ENCODE results near the gene ALS2CL.
A peak's percentile ranks its signal among the peaks of the same experiment; 100 is the strongest.

The ALS2CL gene

DNA sequence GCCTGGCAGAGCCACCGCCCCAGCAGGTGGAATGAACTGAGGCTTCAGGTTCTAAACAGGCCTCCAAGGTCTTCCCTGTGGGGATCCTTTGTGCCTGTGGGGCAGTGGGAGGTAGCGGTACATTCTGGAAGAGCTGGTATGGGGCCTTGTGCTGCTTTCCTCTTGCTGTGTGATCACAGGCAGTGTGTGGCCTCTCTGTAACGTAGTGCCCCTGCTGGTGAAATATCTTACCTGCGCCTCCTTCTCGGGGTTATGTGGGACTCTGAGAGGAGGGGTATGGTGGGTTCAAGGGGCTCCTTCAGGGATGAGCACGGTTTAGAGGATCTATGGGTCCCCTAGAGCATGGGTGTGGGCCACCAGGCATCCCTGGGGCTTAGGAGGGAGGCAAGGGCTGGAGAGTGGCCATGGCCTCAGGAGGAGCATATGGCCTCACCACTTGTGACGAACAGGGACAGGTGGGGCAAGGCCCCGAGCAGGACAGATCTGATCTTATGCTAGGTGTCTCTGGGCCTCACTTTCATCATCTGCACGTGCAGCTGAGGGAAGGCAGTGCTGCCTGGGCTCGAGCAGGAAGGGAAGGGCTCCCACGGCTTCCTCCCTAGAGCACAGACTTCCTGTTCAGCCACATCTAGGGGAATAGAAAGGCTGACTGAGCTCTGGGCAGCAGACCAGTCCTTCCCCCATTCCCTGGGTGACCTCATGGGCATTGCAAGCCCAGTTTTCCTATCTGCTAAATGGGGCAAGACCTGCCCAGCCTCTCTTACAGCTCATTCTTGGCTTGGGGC lies 1.9 kb upstream of the ALS2CL start:
- no peaks in the 10 kb centered on the region for H3K36me3 ChIP-seq (ENCODE audit: control insufficient read depth in 1 of 2, insufficient read depth in 2 of 2, low read depth in 1 of 2, low read length in 2 of 2)
- H3K79me1 ChIP-seq (replicated peaks; ENCODE audit: low read length, poor library complexity, severe bottlenecking): no peaks in the 10 kb centered on the region
- H3K9me3 ChIP-seq (ENCODE audit: control insufficient read depth, low read length): no peaks in the 10 kb centered on the region
- peaks cover 11 to 22% of the 10 kb centered on the region in 2 experiments for H3K27me3 ChIP-seq (ENCODE audit: control insufficient read depth in 1 of 2, insufficient read depth in 1 of 2, low read length in 2 of 2)
- DNase-seq: no peak
- H4K91ac ChIP-seq (ENCODE audit: low read length): no peak overlapping the region
- no peak overlapping the region for H3K4ac ChIP-seq (ENCODE audit: low read depth in 1 of 2, low read length in 2 of 2)
- H3K4me3 ChIP-seq (ENCODE audit: insufficient read depth in 1 of 2, low read depth in 1 of 2, low read length in 2 of 2): no peak overlapping the region
- H2BK5ac ChIP-seq (ENCODE audit: low read depth, low read length, poor library complexity, severe bottlenecking): no peak overlapping the region
- H2BK120ac ChIP-seq (ENCODE audit: low read depth, low read length): no peak overlapping the region
- peaks cover 33% of the 10 kb centered on the region for H3K4me1 ChIP-seq (ENCODE audit: control insufficient read depth, insufficient read depth, low read depth, low read length)
- no peak overlapping the region for H3K9ac ChIP-seq (ENCODE audit: low read length)
- WGBS: 68% methylated on average over 11 of the region's 11 CpGs
- no peak overlapping the region for H3K18ac ChIP-seq (ENCODE audit: low read depth in 1 of 2, low read length in 2 of 2)
- H3K27ac ChIP-seq (ENCODE audit: low read length, poor library complexity, severe bottlenecking): no peak overlapping the region
- no peak overlapping the region for H3K23ac ChIP-seq (ENCODE audit: low read length in 2 of 2)
- no peak overlapping the region for H2BK12ac ChIP-seq (ENCODE audit: low read length in 2 of 2)
- no peak overlapping the region for H2BK15ac ChIP-seq (ENCODE audit: low read depth, poor library complexity, severe bottlenecking)
- H3K14ac ChIP-seq (ENCODE audit: low read length in 2 of 2): no peak overlapping the region
- no peak overlapping the region for H3K4me2 ChIP-seq (ENCODE audit: low read length, poor library complexity, severe bottlenecking)
- H4K8ac ChIP-seq (ENCODE audit: low read length): no peak overlapping the region
- no peak overlapping the region for H2AFZ ChIP-seq (ENCODE audit: low read depth, low read length)
- no peak overlapping the region for H2AK5ac ChIP-seq (ENCODE audit: low read length, severe bottlenecking)

DNA sequence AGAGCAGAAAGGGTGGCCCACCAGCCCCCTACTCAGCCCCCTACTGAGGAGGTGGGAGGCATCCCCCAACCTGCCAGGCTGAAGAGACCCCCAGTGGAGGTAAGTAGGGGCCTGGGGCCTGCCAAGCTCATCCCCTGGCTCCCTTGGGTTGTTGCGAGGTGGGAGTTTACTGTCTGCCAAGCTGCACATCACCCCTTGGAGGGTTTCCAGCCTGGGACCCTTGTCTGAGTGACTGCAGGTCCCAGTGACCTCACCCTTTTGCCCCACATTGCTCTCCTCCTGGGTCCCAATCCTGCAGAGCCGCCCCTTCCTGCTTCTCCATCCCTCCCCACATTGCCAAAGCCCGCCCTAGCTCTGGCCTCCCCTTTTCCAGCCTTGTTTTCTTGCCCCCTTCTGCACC lies 1.0 kb upstream of the ALS2CL start:
- Histone ChIP-seq H3K23ac (ENCODE audit: low read length in 2 of 2) (no peak overlapping the region), H2BK12ac (ENCODE audit: low read length in 2 of 2) (no peak overlapping the region), H3K36me3 (ENCODE audit: control insufficient read depth in 1 of 2, insufficient read depth in 2 of 2, low read depth in 1 of 2, low read length in 2 of 2) (no peaks in the 10 kb centered on the region), H3K4me1 (ENCODE audit: control insufficient read depth, insufficient read depth, low read depth, low read length) (peaks cover 33% of the 10 kb centered on the region), H3K4me3 (ENCODE audit: insufficient read depth in 1 of 2, low read depth in 1 of 2, low read length in 2 of 2) (no peak overlapping the region), H3K9ac (ENCODE audit: low read length) (no peak overlapping the region), H3K14ac (ENCODE audit: low read length in 2 of 2) (no peak overlapping the region), H3K4ac (ENCODE audit: low read depth in 1 of 2, low read length in 2 of 2) (no peak overlapping the region), H4K8ac (ENCODE audit: low read length) (no peak overlapping the region), H2AK5ac (ENCODE audit: low read length, severe bottlenecking) (no peak overlapping the region), H3K79me1 (replicated peaks; ENCODE audit: low read length, poor library complexity, severe bottlenecking) (no peaks in the 10 kb centered on the region), H3K27ac (ENCODE audit: low read length, poor library complexity, severe bottlenecking) (no peak overlapping the region), H2AFZ (ENCODE audit: low read depth, low read length) (no peak overlapping the region), H2BK5ac (ENCODE audit: low read depth, low read length, poor library complexity, severe bottlenecking) (no peak overlapping the region), H3K27me3 (ENCODE audit: control insufficient read depth in 1 of 2, insufficient read depth in 1 of 2, low read length in 2 of 2) (peaks cover 8 to 29% of the 10 kb centered on the region in 2 experiments), H3K9me3 (ENCODE audit: control insufficient read depth, low read length) (no peaks in the 10 kb centered on the region), H4K91ac (ENCODE audit: low read length) (no peak overlapping the region), H2BK15ac (ENCODE audit: low read depth, poor library complexity, severe bottlenecking) (no peak overlapping the region), H3K18ac (ENCODE audit: low read depth in 1 of 2, low read length in 2 of 2) (no peak overlapping the region), H2BK120ac (ENCODE audit: low read depth, low read length) (no peak overlapping the region), H3K4me2 (ENCODE audit: low read length, poor library complexity, severe bottlenecking) (no peak overlapping the region)
- no peak for DNase-seq
- 100% methylated on average over 3 of the region's 3 CpGs for WGBS

DNA sequence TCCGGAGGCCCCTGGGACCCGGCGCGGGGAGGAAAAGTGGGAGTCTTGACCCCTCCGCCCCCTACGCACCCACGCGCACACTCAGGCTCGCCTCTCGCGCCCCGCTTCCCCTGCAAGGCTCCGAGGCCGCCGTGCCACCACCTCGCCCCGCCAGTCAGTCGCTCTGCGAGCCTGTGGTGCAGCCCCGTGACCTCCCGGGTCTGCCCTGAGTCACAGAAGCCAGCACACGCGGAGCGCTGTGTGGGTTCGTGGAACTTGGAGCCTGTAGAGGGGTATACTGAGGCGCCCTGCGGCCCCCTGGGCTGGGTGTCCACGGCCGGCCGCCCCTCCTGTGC lies 380 bp upstream of the ALS2CL start:
- H3K23ac ChIP-seq (ENCODE audit: low read length in 2 of 2): no peak overlapping the region
- H3K4ac ChIP-seq (ENCODE audit: low read depth in 1 of 2, low read length in 2 of 2): no peak overlapping the region
- H3K14ac ChIP-seq (ENCODE audit: low read length in 2 of 2): peak overlapping the region in 1 of 2 experiments; percentile 51
- H3K27me3 ChIP-seq (ENCODE audit: control insufficient read depth in 1 of 2, insufficient read depth in 1 of 2, low read length in 2 of 2): peaks cover 8 to 33% of the 10 kb centered on the region in 2 experiments
- no peak overlapping the region for H4K8ac ChIP-seq (ENCODE audit: low read length)
- H3K4me1 ChIP-seq (ENCODE audit: control insufficient read depth, insufficient read depth, low read depth, low read length): peaks cover 33% of the 10 kb centered on the region
- no peak overlapping the region for H3K27ac ChIP-seq (ENCODE audit: low read length, poor library complexity, severe bottlenecking)
- H3K4me2 ChIP-seq (ENCODE audit: low read length, poor library complexity, severe bottlenecking): peak overlapping the region; percentile 70
- DNase-seq: no peak
- H2AFZ ChIP-seq (ENCODE audit: low read depth, low read length): peak overlapping the region; percentile 46
- no peaks in the 10 kb centered on the region for H3K36me3 ChIP-seq (ENCODE audit: control insufficient read depth in 1 of 2, insufficient read depth in 2 of 2, low read depth in 1 of 2, low read length in 2 of 2)
- no peaks in the 10 kb centered on the region for H3K9me3 ChIP-seq (ENCODE audit: control insufficient read depth, low read length)
- H2BK12ac ChIP-seq (ENCODE audit: low read length in 2 of 2): no peak overlapping the region
- peak overlapping the region in 1 of 2 experiments; percentile 67 for H3K18ac ChIP-seq (ENCODE audit: low read depth in 1 of 2, low read length in 2 of 2)
- H2BK15ac ChIP-seq (ENCODE audit: low read depth, poor library complexity, severe bottlenecking): no peak overlapping the region
- 49% methylated on average over 30 of the region's 30 CpGs for WGBS
- H2BK5ac ChIP-seq (ENCODE audit: low read depth, low read length, poor library complexity, severe bottlenecking): no peak overlapping the region
- H3K79me1 ChIP-seq (replicated peaks; ENCODE audit: low read length, poor library complexity, severe bottlenecking): no peaks in the 10 kb centered on the region
- H2BK120ac ChIP-seq (ENCODE audit: low read depth, low read length): no peak overlapping the region
- H3K4me3 ChIP-seq (ENCODE audit: insufficient read depth in 1 of 2, low read depth in 1 of 2, low read length in 2 of 2): peak overlapping the region; percentile 22 to 65
- H2AK5ac ChIP-seq (ENCODE audit: low read length, severe bottlenecking): no peak overlapping the region
- H4K91ac ChIP-seq (ENCODE audit: low read length): no peak overlapping the region
- peak overlapping the region; percentile 55 for H3K9ac ChIP-seq (ENCODE audit: low read length)

DNA sequence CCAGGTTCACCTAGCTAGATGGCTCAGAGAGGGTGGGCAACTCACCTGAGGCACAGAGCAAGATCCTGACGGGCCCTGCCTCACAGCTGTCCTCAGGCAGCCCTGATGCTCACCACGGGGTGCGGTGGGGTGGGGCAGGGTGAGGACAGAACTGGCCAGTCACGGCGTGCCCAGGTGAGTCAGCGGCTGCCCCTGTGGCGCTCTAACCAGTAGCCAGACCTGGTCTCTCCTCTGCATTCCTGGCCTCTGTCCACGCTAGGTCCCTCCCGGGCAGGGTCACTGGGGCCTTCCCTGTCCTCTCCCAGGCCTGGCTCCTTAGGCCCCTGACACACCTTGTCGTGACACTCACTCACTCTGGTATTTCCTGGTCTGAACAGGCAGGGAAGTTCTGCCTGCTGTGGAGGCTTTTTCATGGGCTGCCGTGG lies 901 bp downstream of the ALS2CL start:
- Histone ChIP-seq H2BK12ac (ENCODE audit: low read length in 2 of 2) (no peak overlapping the region), H4K91ac (ENCODE audit: low read length) (no peak overlapping the region), H3K36me3 (ENCODE audit: control insufficient read depth in 1 of 2, insufficient read depth in 2 of 2, low read depth in 1 of 2, low read length in 2 of 2) (no peaks in the 10 kb centered on the region), H3K18ac (ENCODE audit: low read depth in 1 of 2, low read length in 2 of 2) (no peak overlapping the region), H2BK15ac (ENCODE audit: low read depth, poor library complexity, severe bottlenecking) (no peak overlapping the region), H3K23ac (ENCODE audit: low read length in 2 of 2) (no peak overlapping the region), H2AK5ac (ENCODE audit: low read length, severe bottlenecking) (no peak overlapping the region), H3K79me1 (replicated peaks; ENCODE audit: low read length, poor library complexity, severe bottlenecking) (no peaks in the 10 kb centered on the region), H2BK120ac (ENCODE audit: low read depth, low read length) (no peak overlapping the region), H3K4ac (ENCODE audit: low read depth in 1 of 2, low read length in 2 of 2) (no peak overlapping the region), H3K4me1 (ENCODE audit: control insufficient read depth, insufficient read depth, low read depth, low read length) (peaks cover 33% of the 10 kb centered on the region), H3K9ac (ENCODE audit: low read length) (peak overlapping the region; percentile 75), H4K8ac (ENCODE audit: low read length) (no peak overlapping the region), H3K27me3 (ENCODE audit: control insufficient read depth in 1 of 2, insufficient read depth in 1 of 2, low read length in 2 of 2) (peaks cover 8 to 33% of the 10 kb centered on the region in 2 experiments), H3K9me3 (ENCODE audit: control insufficient read depth, low read length) (no peaks in the 10 kb centered on the region), H2BK5ac (ENCODE audit: low read depth, low read length, poor library complexity, severe bottlenecking) (no peak overlapping the region), H3K4me2 (ENCODE audit: low read length, poor library complexity, severe bottlenecking) (peak overlapping the region; percentile 77), H3K4me3 (ENCODE audit: insufficient read depth in 1 of 2, low read depth in 1 of 2, low read length in 2 of 2) (peak overlapping the region in 1 of 2 experiments; percentile 80), H3K14ac (ENCODE audit: low read length in 2 of 2) (no peak overlapping the region), H3K27ac (ENCODE audit: low read length, poor library complexity, severe bottlenecking) (no peak overlapping the region), H2AFZ (ENCODE audit: low read depth, low read length) (no peak overlapping the region)
- DNase-seq: no peak
- 55% methylated on average over 11 of the region's 11 CpGs for WGBS
